Tibial artery (tissue), 4 donors: Measurements from ENCODE around the gene MUL1.
"Not testable (repeated sequence)": the region's sequence is repeated elsewhere in the genome, so short reads cannot be mapped to it uniquely, and the experiment has no call there.

Experiments used
- DNase-seq, 2 donors: peaks; one replicate each; pipeline ENCODE4 v3.0.0-alpha.2; 2019
- H3K27ac ChIP-seq, 2 donors: fragments of 200-600 bp; sonication (generic) in 1 of 2; 1 replicate in 1 of 2; 2 replicates in 1 of 2; pipeline ENCODE4 v1.5.1; 2018 to 2019; ENCODE audit warnings: mild to moderate bottlenecking in 1 of 2
- H3K27me3 ChIP-seq, 2 donors: fragments of 200-600 bp; sonication (generic) in 1 of 2; one replicate each; pipeline versions ENCODE4 v1.5.1 to v1.6.0; 2016 to 2019
- H3K36me3 ChIP-seq, 3 donors: fragments of 200-600 bp; sonication (generic) in 2 of 3; one replicate each; pipeline ENCODE4 v1.5.1; 2016 to 2019; ENCODE audit warnings: mild to moderate bottlenecking in 2 of 3
- H3K4me1 ChIP-seq, 4 donors: fragments of 200-600 bp; sonication (generic) in 2 of 4; 1 replicate in 3 of 4; 2 replicates in 1 of 4; pipeline ENCODE4 v1.5.1; 2016 to 2019
- H3K4me3 ChIP-seq, 2 donors: fragments of 200-600 bp; sonication (generic) in 1 of 2; 1 replicate in 1 of 2; 2 replicates in 1 of 2; pipeline ENCODE4 v1.5.1; 2018 to 2019; ENCODE audit warnings: mild to moderate bottlenecking in 2 of 2
- H3K9me3 ChIP-seq, 3 donors: fragments of 200-600 bp; sonication (generic) in 1 of 3; one replicate each; pipeline ENCODE4 v1.5.1; 2016 to 2019
- CTCF ChIP-seq, 2 experiments: fragments of 200-600 bp in 1 of 2; fragments of 450-650 bp in 1 of 2; IDR thresholded peaks; one replicate each; pipeline ENCODE4 v1.5.1; 2017 to 2019; ENCODE audit warnings: antibody characterized with exemption in 2 of 2, mild to moderate bottlenecking in 1 of 2, moderate library complexity in 1 of 2
- intact Hi-C: fragments of 100-400 bp; cut with DNase I; formaldehyde crosslinking; loops from one replicate; pipeline ENCODE4 v1.15.0; 2023; ENCODE audit warnings: low total_unique reads

MUL1 gene

GRCh38 chr1:20498116-20498515 lies 9.8 kb downstream of the MUL1 start:
- Histone ChIP-seq H3K36me3 (peaks cover 36 to 63% (median 54%) of the 10 kb centered on the region in 3 donors), H3K4me1 (peaks cover 0 to 8% (median 0%) of the 10 kb centered on the region in 4 donors), H3K27me3 (no peaks in the 10 kb centered on the region), H3K4me3 (no peak overlapping the region), H3K27ac (no peak overlapping the region), H3K9me3 (no peaks in the 10 kb centered on the region)
- intact Hi-C loops: loop anchor here (5.0 kb wide), 1 partner anchor 286 kb away; no protein-coding TSS in a partner anchor
- DNase-seq: peak in 1 of 2 donors; percentile 11
- no peak for TF ChIP-seq CTCF (IDR thresholded peaks at IDR 0.05)

GRCh38 chr1:20497506-20497905 lies 10.4 kb downstream of the MUL1 start:
- Histone ChIP-seq H3K9me3 (no peaks in the 10 kb centered on the region), H3K4me1 (peaks cover 0 to 8% (median 0%) of the 10 kb centered on the region in 4 donors), H3K36me3 (peaks cover 31 to 57% (median 48%) of the 10 kb centered on the region in 3 donors), H3K4me3 (no peak overlapping the region), H3K27ac (no peak overlapping the region), H3K27me3 (no peaks in the 10 kb centered on the region)
- intact Hi-C loops: loop anchor here (5.0 kb wide), 1 partner anchor 285 kb away; no protein-coding TSS in a partner anchor
- TF ChIP-seq CTCF (IDR thresholded peaks at IDR 0.05): no peak
- DNase-seq: peak in 1 of 2 donors; percentile 15

- intact Hi-C loops: loop anchor here (5.0 kb wide), 1 partner anchor 285 kb away; no protein-coding TSS in a partner anchor
- not testable (repeated sequence) for H3K27ac ChIP-seq, H3K4me3 ChIP-seq, H3K9me3 ChIP-seq, H3K27me3 ChIP-seq, H3K4me1 ChIP-seq
- peak in 1 of 2 donors; percentile 34 for DNase-seq
- peaks cover 30 to 51% (median 42%) of the 10 kb centered on the region in 3 donors for H3K36me3 ChIP-seq
Measured at GRCh38 chr1:20496725-20497383, 11.1 kb downstream of the MUL1 start.

- H3K27me3 ChIP-seq: no peaks in the 10 kb centered on the region
Measured at GRCh38 chr1:20496241-20496661, 11.7 kb downstream of the MUL1 start.

GRCh38 chr1:20495661-20496060 lies 12.3 kb downstream of the MUL1 start:
- DNase-seq: no peak
- no peak overlapping the region for H3K27ac ChIP-seq
- intact Hi-C loops: loop anchor here (5.0 kb wide), 1 partner anchor 283 kb away; no protein-coding TSS in a partner anchor
- peaks cover 0 to 2% of the 10 kb centered on the region in 2 donors for H3K27me3 ChIP-seq
- no peak overlapping the region for H3K4me3 ChIP-seq
- TF ChIP-seq CTCF (IDR thresholded peaks at IDR 0.05): no peak
- no peaks in the 10 kb centered on the region for H3K9me3 ChIP-seq
- peaks cover 0 to 8% (median 0%) of the 10 kb centered on the region in 4 donors for H3K4me1 ChIP-seq
- H3K36me3 ChIP-seq: peaks cover 18 to 39% (median 30%) of the 10 kb centered on the region in 3 donors

More at GRCh38 chr1:20496241-20496661, 11.7 kb downstream of the MUL1 start:
- H3K36me3 ChIP-seq: peaks cover 24 to 45% (median 36%) of the 10 kb centered on the region in 3 donors
- intact Hi-C loops: loop anchor here (5.0 kb wide), 1 partner anchor 284 kb away; no protein-coding TSS in a partner anchor
- TF ChIP-seq CTCF (IDR thresholded peaks at IDR 0.05): no peak
- DNase-seq: peak in 1 of 2 donors; percentile 16
- no peaks in the 10 kb centered on the region for H3K9me3 ChIP-seq
- H3K4me1 ChIP-seq: peaks cover 0 to 8% (median 0%) of the 10 kb centered on the region in 4 donors
- no peak overlapping the region for H3K27ac ChIP-seq
- H3K4me3 ChIP-seq: no peak overlapping the region
